ENCODE measurements around the gene VCPKMT.

The VCPKMT gene

DNA sequence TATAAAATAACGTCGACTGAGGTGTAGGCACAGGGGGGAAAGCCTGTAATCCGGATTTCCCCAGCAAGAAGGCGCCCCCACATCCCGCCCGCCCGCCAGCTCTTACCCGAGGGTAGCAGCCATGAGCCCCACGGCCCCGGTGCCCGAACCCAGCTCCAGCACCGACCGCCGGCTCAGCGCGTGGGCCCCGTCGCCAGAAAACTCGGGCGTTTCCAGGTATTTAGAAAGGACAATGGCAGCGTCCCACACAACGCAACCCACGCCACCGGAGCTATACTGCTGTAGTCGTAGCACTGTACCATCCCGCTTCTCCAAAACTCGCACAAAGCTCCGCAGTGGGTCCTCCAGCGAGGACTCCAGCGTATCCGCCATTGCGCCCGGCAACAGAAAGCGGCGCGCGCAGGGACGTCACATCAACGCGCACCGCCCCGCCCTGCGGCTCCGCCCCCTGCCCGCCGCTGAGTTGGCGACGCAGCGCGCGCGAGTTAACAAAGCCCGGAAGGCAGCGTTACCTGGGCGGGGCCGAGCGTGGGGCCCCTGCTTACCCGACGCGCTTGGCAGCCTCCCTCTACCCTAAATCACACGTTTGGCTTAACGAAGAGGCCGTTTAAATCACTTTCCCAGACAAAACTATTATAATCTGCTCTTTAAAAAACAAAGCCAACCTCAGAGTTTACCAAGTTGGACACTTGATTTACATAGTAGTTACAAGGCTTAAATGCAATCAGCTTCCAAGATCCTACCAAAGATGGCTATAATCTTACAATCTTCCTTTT lies at the start of gene VCPKMT:
TSS of gene VCPKMT (minus strand) at position 392 of the 776 bp plus-strand sequence. CDS start at position 372, 20 bp downstream.
- DNase-seq: peak; percentile 88

DNA sequence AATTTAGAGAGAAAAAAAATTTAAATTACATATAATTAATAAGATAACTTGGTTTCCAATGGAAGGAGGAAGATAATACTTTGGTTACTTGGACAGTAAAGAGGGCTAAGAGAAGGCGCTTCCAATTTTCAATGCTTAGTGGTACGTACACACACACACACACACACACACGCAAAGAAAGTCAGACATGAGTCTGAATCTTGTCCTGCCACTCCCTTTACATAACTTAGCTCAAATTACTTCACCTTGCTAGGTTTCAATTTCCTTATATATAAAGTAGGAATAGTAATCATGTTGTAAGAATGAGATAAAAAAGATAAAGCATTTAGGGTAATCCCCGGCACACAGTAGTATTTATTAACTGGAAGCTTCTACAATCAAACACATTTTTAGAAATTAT lies 39.7 kb upstream of the VCPKMT start:
- no peak for DNase-seq

DNA sequence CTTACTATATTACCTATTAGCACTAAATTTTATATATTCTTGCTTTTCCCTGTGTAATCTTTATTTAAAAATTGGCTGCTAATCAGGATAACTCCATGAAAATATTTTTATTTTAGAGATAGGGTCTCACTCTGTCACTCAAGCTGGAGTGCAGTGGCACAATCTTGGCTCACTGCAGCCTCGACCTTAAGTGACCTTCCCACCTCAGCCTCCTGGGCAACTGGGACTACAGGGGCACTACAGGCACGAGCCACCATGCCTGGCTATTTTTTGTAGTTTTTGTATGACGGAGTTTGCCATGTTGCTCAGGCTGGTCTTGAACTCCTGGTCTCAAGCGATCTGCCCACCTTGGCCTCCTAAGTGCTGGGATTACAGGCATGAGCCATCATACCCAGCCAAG lies 32.4 kb upstream of the VCPKMT start:
- DNase-seq: no peak

DNA sequence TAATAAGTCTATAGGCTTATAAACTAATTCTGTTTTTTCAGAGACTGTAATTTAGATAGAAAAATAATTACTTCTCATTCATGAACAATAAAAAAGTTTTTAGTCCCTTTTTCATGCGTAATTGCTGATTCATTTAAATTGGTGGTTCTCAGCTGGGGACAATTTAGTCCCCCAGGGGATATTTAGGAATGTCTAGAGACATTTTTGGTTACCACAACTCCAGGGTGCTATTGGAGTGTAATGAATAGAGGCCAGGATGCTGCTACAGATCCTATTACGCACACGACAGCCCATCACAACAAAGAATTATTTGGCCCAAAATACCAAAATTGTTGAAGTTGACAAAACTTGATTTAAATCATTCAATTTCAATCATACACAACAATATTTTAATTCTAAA lies 22.8 kb upstream of the VCPKMT start:
- no peak for DNase-seq

DNA sequence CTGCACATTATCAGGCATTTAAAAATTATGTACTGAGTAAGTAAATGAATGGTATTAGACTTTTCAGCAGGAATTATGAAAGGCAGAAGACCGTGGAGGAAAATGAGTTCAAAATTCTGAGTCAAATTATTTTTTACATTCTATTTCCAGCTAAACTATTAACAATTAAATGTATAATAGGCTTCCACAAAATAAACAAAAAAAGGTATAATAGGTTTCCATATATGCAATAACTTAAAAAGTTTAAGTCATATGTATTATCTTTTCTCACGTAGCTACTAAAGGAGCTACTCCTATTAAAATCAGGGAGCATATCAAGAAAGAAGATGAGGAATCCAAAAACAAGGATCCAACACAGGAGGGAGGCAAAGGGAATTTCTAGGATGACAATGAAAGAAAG lies 11.4 kb upstream of the VCPKMT start:
- no peak for DNase-seq

DNA sequence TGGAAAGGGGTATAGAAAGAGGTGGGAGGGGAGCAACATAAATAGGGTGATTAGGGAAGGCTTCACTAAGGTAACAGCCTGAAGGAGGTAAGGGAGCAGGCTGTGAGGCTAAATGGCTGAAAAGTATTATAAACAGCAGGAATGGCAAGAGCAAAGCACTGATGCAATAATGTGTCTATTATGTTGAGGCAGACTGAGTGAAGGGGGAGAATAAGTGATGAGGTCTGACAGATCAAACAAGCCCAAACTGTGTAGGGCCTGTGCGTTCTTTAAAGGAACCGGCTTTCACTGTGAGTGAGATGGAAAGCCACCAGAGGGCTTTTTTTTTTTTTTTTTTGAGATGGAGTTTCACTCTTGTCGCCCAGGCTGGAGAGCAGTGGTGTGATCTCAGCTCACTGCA lies 6.7 kb upstream of the VCPKMT start:
- DNase-seq: peak; percentile 70

DNA sequence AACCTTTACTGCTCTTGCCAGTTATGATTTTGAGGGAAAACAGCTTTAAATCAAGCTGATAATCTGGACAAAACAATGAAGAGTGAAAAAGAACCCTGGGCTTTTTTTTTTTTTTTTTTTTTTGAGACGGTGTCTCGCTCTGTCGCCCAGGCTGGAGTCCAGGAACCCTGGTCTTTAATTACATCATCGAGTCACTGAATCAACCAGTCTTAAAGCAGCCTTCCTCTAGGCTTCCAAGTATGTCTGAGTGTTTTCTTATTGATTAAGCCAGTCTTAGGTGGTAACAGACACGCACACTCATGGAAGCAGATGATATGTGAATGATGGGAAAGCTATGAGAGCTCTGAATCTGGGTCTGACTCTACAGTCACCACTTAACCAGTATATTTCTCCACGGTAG lies 5.9 kb upstream of the VCPKMT start:
- no peak for DNase-seq

DNA sequence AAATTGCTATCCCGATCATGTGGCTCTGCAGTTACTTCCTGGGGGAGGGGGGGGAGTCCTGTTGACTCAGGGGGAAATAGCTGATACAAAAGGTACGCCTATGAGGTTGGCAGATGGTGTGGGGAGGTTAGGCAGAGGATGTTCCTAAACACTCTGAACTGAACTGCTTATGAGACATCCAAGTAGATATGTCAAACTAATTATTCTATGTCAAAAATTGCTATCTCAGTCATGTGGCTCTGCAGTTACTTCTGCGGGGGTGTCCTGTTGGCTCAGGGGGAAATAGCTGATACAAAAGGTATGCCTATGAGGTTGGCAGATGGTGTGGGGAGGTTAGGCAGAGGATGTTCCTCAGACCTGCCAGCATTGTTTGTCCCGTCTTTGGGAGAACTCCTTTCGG lies 5.1 kb upstream of the VCPKMT start:
- DNase-seq: no peak

DNA sequence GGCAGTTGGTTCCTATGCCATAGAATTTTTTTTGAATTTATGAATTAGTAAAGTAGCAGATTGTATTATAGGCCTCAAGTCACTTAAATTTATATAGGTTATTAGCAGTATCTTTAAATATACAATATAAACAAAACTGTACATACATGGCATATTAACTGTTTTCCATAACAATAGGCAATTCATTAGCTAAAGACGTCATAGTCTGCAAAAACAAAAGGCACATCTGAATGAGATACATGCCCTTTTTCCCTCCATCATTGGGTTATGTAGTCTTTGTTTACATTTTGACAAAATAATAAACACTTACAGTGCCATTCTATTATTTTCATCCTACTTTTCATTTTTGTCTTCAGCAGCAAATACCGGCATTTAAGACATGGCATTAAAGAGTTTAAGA lies 1.1 kb upstream of the VCPKMT start:
- DNase-seq: no peak

DNA sequence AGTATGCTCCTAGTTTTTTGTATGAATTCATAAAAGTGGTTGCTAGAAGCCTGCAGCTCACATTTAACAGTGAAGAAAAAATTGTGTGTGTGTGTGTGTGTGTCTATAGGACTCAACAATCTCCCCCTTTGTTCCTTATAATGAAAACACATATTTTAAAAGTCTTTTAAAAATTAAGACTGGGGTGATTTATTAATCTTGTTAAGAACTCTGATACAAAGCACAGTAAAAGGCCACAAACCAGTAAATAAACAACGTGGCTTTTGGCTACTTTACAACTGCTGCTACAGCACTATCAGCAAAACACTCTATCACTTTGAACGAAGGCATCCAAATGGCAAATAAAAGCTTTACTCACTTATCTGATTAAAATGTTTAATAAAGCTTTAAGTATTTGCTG lies 594 bp upstream of the VCPKMT start:
- no peak for DNase-seq

DNA sequence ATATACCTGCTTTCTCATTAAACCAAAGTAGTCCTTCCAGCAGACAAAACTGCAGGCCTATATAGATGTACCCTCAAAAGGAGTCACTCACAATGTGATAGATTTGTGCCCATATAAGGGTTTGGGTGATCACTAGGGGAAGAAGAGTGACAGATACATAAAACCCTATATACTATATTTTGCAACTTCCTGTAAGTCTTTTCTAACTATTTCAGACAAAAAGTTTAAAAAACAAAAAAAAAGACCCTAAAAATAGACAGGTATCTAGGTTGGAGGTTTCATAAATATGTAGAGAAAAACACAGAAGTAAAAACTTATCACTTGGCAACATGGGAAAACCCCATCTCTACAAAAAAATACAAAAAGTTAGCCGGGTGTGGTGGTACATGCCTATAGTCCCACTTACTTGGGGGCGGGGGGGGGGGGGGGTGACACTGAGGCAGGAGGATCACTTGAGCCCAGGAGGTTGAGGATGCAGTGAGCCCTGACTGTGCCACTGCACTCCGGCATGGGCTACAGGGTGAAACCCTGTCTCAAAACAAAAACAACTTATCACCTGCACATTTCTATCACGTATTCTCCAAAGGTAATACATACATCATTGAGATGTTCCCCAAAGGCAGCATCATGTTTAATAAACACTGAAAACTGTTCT lies 2.9 kb downstream of the VCPKMT start:
- DNase-seq: no peak

DNA sequence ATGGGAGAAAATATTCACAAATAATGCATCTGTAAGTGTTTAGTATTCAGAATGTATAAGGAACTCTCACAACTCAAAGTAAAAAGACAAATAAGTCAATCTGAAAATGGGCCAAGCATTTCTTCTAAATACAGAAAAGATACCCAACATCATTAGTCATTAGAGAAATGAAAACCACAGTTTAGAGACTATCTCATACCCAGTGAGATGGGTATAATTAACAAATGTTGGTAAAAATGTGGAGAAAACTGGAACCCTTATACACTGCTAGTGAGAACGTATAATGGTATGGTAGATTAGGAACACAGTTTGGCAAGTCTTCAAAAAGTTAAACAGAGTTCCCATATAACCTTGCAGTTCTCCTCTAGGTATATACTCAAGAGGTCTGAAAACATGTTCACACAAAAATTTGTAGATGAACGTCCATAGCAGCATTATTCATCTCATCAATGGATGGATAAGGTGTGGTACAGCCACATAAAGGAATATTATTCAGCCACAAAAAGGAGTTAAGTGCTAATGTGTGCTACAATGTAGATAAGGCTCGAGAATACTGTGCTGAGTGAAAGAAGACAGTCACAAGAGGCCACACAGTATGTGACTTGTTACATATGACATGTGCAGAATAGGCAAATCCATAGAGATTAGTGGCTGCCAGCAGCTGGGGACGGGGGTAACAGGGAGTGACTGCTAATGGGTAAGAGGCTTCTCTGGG lies 5.9 kb downstream of the VCPKMT start:
- DNase-seq: no peak

DNA sequence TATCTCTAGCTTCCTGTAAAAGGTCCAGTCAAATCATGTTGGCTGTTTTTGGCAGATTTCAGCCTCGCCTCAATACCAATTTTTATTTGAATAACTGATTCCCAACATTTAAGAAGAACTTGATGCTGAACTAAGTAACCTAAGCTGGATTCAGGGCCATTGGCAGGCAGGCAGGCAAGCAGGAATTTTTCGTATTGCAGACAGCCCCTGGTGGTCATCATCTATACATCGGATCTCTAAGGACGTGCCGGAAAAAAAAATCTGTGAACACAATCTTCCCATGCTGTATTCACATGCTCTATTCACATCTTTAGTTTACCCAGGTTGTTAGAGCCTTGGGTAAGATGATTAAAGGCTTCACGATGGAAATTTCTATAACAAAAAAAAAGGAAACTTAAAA lies 7.0 kb downstream of the VCPKMT start:
- DNase-seq: no peak

DNA sequence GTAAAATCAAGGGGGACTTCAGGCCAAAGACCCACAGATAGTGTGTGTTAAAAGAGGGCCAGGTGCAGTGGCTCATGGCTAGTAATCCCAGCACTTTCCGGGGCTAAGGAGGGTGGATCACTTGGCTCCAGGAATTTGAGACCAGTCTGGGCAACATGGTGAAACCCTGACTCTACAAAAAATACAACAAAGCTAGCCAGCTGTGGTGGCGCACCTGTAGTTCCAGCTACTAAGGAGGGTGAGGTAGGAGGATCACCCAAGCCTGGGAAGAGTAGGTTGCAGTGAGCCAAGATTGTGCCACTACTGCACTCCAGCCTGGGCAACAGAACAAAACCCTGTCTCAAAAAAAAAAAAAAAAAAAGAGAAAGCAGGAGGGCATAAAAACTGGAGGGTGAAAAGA lies 8.5 kb downstream of the VCPKMT start:
- no peak for DNase-seq

DNA sequence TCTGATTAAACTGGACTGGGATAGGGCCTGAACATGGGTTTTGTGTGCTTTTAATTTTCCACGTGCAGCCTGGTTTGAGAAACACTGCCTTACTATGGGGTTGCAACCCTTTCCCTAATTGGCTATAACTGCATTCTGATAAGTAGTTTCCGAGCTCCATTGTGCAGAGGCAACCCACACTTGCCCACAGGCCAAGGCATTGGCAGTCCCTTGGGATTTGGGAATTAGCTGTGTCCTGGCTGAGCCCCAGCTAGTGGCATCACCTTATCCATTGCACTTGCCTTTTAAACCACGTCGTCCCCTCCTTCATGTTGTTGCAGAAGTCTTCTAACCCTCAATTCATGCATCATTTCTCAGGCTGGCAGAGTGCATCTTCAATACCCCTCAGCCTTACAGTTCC lies 10.2 kb downstream of the VCPKMT start:
- no peak for DNase-seq

DNA sequence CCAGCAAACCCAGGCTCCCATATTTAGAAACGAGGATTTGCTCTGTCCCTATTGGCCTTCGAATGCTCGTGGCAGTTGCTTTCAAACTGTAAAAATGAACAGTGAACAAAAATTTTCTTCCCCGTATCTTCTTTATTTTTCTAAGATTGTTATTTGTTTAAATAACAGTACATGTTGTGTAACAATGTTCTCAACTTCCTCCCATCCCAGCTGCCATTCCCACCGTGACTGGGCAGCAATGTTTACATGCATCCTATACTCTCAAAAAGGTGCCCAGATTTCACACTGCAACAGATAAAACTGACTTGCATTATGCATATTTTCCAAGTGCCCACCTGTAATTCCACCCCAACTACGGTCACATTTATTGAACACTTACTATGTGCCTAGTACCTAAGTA lies 12.8 kb downstream of the VCPKMT start:
- DNase-seq: no peak

DNA sequence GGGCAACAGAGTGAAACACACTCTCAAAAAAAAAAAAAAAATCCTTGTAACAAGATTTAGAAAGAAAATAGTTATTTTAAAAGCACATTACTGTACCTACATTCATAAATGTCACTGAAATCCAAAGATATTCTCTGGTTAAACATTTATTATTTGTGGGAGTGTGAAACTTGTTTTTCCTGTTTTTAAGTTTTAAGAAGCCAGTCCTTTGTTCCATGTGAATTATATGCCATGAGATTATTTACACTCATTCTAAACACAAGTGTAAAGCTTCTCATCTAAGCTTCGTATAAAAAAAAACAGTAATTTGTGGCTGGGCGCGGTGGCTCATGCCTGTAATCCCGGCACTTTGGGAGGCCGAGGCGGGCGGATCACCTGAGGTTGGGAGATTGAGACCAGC lies 15.0 kb downstream of the VCPKMT start:
- no peak for DNase-seq

DNA sequence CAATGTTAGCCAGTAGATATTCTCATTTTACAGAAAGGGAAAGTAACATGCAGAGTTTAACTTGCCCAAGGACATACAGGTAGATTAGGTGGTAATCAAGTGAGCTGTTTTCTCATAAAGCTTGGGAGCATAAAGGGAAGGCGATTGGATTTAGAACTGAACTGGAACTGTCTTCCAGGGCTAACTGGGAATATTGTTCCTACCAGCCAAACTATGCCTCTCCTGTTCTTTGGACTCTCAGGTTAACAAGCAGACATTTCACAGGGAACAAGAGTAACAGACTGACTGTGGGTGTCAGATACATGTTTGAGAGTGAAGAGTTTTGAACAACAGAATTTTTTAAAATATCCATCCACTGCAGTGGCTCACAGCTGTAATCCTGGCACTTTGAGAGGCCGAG lies 15.6 kb downstream of the VCPKMT start:
- no peak for DNase-seq

DNA sequence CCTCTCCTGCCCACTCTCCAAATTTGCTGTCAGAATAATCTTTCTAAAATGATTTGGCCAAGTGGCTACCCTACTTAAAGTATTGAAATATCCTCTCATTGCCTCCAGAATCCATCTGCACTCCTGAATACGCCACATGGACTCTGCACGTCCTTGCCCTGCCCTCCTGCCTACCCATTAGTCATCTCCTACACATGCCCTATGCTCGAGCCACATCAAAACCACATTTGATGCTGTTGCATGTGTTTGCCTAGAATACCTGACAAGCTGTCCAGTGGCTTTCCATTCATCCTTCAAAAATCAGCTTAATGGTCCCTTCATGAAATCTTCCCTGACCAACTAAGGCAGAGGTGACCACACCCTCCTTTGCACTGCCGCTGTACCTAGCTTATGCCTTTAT lies 17.0 kb downstream of the VCPKMT start:
- DNase-seq: no peak

DNA sequence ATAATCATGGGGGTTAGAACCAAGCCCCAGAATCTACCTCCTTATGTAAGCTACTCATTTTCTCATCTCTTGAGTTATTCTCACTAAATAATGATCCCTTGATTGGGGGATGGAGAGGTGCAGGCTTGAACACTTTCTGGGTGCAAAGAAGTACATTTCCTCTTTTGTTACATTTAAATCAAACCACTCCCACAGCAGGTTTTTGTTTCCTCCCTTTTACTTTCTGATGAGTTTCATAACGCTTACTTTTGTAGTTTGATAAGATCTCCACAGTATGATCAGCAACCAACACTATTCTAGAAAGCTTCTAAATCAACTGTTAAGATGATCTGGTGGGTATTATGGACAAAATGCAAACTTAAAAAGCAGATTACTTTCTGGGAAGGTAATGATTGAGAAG lies 20.5 kb downstream of the VCPKMT start:
- DNase-seq: no peak

DNA sequence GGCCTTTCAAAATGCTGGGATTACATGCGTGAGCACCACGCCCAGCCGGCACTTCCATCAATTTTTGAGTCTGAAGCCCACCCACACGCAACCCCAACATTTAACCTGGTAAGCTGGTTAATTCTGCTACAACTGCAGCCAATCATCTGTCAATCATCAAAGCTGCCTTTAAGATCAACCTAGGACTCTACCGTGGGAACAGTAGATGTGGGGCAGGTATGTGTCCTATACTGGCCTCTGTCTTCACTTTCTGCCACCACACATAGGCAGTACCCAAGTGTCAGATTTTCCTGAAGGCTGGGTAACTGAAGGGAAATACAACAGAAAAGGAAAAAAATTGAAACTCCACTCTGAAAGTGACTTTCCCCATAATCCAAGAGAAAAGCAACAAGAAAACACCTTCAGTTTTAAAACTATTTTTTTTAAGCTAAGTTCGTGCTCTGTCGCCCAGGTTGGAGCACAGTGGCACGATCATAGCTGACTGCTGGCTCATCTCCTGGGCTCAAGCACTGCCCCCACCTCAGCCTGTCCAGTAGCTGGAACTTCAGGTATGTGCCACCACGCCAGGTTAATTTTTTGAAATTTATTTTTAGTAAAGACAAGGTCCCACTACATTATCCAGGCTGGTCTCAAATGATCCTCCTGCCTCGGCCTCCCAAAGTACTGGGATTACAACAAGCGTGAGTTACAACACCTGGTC lies 22.2 kb downstream of the VCPKMT start:
- no peak for DNase-seq

DNA sequence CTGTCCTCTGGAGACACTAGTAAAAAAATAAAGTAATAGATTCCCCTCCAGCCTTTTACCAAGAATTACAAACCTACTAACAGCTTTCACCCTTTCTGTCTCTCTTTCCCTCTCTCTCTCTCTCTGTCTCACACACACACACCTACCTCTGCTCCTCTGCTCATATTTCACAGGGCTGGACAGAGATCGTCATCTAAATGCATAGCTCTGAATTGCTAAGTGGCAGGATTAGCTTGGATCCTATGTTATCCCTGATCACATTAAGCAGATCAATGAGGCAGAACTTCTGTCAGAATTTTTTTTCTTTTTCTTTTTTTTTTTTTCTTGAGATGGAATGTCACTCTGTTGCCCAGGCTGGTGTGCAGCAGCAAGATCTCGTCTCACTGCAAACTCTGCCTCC lies 22.9 kb downstream of the VCPKMT start:
- no peak for DNase-seq

DNA sequence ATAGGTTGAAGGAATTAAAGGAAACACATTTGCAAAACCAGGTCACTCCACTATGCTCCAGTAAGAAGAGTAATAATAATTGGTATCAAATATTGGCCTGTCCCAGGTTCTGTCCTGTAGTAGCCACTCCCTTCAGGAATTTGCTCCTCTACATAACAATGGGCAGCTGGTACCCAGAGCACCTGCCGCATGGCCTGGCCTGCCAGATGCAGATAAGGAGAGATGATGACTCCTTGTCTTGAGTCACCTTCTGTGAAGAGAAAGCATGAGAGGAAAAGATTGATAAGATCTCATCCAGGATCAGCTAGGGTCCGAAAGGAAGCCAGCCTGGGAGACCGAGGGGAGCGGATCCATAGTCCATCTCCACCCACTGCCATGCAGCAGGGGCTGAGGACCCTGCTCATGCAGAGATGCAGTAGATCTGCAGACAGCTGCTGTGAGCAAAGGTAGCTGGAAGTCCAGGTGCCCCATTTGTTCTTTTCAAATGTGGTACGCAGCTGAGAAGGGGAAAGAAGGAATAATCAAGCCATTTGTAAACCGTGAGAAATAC lies 24.3 kb downstream of the VCPKMT start:
- no peak for DNase-seq

All from NCI-H2081 treated with DMSO at 0.1 percent for 48 hours (cell line).